Cardiac muscle cell (in vitro differentiated cells and primary cell): ENCODE measurements around the gene KCNAB2. TPM values are rescaled to one million over a fixed set of nuclear protein-coding genes. Genes with fewer than 3 reads are reported as not detected.
"Not testable (repeated sequence)": the region's sequence is repeated elsewhere in the genome, so short reads cannot be mapped to it uniquely, and the experiment has no call there.

Experiments used
- DNase-seq, 2 donors: peaks; one replicate each; pipeline versions ENCODE4 v3.0.0 to v3.0.0-alpha.2; 2010 to 2017; ENCODE audit warnings: low read depth in 1 of 2, low spot score in 1 of 2
- H3K27ac ChIP-seq: fragments of 200-600 bp; sonication (generic); 2 replicates; pipeline ENCODE4 v1.5.1; 2016
- H3K27me3 ChIP-seq: fragments of 200-600 bp; sonication (generic); 2 replicates; pipeline ENCODE4 v1.6.0; 2016; ENCODE audit warnings: control low read depth
- H3K36me3 ChIP-seq: fragments of 200-600 bp; sonication (generic); 2 replicates; pipeline ENCODE4 v1.5.1; 2016; ENCODE audit warnings: control low read depth
- H3K4me1 ChIP-seq: fragments of 200-600 bp; sonication (generic); 2 replicates; pipeline ENCODE4 v1.8.1; 2017; ENCODE audit warnings: low read depth, mild to moderate bottlenecking, mixed run types
- H3K4me3 ChIP-seq: fragments of 200-600 bp; sonication (generic); 2 replicates; pipeline ENCODE4 v1.5.1; 2016; ENCODE audit warnings: mild to moderate bottlenecking
- H3K9me3 ChIP-seq: fragments of 200-600 bp; sonication (generic); 2 replicates; pipeline ENCODE4 v1.5.1; 2017; ENCODE audit warnings: low read depth, mild to moderate bottlenecking, control low read depth
- polyA plus RNA-seq: library from polyadenylated mRNA; unstranded; fragments of >200 nt; fragmentation: Nextera tagmentation; extraction: Ambion mirVana; gene quantifications from 2 replicates; pipeline ENCODE4 v1.2.1, GENCODE V29; 2016
- total RNA-seq: library from RNA; depleted of rRNA; stranded (reverse); fragments of >200 nt; gene quantifications from 2 replicates; pipeline ENCODE4 v1.2.3, GENCODE V29; 2016
- TF ChIP-seq, protein P1 (sequence below): IDR thresholded peaks from 2 replicates; pipeline ENCODE4 v1.5.1; 2012; ENCODE audit warnings: low read depth, mild to moderate bottlenecking, low read length

Gene KCNAB2
- total and polyA plus RNA-seq, 2 experiments from 2014 or later: 5.5 to 10.8 TPM

GRCh38 chr1:6075748-6076147, 30.1 kb downstream of the KCNAB2 start:
- H3K4me1 ChIP-seq: no peaks in the 10 kb centered on the region
- H3K27me3 ChIP-seq: no peaks in the 10 kb centered on the region
- no peak overlapping the region for H3K27ac ChIP-seq
- TF ChIP-seq, protein P1, sequence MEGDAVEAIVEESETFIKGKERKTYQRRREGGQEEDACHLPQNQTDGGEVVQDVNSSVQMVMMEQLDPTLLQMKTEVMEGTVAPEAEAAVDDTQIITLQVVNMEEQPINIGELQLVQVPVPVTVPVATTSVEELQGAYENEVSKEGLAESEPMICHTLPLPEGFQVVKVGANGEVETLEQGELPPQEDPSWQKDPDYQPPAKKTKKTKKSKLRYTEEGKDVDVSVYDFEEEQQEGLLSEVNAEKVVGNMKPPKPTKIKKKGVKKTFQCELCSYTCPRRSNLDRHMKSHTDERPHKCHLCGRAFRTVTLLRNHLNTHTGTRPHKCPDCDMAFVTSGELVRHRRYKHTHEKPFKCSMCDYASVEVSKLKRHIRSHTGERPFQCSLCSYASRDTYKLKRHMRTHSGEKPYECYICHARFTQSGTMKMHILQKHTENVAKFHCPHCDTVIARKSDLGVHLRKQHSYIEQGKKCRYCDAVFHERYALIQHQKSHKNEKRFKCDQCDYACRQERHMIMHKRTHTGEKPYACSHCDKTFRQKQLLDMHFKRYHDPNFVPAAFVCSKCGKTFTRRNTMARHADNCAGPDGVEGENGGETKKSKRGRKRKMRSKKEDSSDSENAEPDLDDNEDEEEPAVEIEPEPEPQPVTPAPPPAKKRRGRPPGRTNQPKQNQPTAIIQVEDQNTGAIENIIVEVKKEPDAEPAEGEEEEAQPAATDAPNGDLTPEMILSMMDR: no peak
- no peak for DNase-seq
- no peak overlapping the region for H3K4me3 ChIP-seq
- H3K36me3 ChIP-seq: no peaks in the 10 kb centered on the region
- no peaks in the 10 kb centered on the region for H3K9me3 ChIP-seq

GRCh38 chr1:6077061-6077460, 31.4 kb downstream of the KCNAB2 start:
- not testable (repeated sequence) for DNase-seq, H3K36me3 ChIP-seq, H3K4me3 ChIP-seq, H3K9me3 ChIP-seq, H3K4me1 ChIP-seq, H3K27me3 ChIP-seq, H3K27ac ChIP-seq

DNA sequence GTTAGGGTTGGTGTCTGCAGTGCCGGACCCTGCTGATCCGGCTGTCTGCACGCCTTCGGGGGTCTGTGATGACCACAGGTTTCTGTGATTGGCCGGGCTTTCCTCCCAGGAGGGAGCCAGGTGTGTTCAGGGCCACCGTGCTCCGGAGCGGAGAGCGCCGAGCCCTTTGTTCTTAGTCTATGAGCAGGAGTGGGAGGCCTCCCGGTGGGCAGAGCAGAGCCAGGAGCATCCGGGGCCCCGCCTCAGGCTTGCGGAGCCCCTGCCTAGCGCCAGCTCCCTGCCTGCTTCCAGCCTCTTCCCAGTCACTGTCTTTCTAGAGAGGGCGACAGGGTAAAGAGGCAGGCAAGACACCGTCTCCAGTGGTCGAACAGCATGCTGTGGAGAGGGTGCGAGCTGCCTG, 31.8 kb downstream of the KCNAB2 start:
- DNase-seq: no peak
- H3K4me1 ChIP-seq: no peaks in the 10 kb centered on the region
- no peaks in the 10 kb centered on the region for H3K36me3 ChIP-seq
- H3K27ac ChIP-seq: no peak overlapping the region
- H3K4me3 ChIP-seq: no peak overlapping the region
- H3K9me3 ChIP-seq: no peaks in the 10 kb centered on the region
- no peaks in the 10 kb centered on the region for H3K27me3 ChIP-seq
- TF ChIP-seq, protein P1: no peak

- Histone ChIP-seq H3K4me3 (no peak overlapping the region), H3K36me3 (no peaks in the 10 kb centered on the region), H3K9me3 (no peaks in the 10 kb centered on the region), H3K4me1 (no peaks in the 10 kb centered on the region), H3K27ac (no peak overlapping the region), H3K27me3 (no peaks in the 10 kb centered on the region)
- TF ChIP-seq, protein P1: no peak
- no peak for DNase-seq
Observed at GRCh38 chr1:6077919-6078318, 32.2 kb downstream of the KCNAB2 start.

DNA sequence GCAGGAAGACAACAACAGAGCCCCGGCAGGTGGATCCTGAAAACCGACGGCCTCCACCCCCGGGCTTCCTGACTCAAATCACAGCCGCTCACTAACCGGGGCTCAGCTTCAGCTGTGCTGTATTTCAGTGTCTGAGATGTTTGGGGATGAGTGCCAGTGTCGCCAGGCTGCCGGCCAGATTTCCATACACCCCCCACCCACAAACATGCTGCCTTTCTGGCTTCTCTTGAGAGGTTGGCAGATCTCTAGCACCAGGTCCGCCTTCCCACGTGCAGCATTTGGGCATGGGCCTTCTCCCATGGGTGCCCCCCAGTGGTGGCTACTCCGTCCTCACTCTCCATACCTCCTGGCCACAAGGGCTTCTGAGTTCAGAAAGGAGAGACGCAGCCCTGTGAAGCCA, 34.8 kb downstream of the KCNAB2 start:
- Histone ChIP-seq H3K27ac (no peak overlapping the region), H3K36me3 (no peaks in the 10 kb centered on the region), H3K4me3 (no peak overlapping the region), H3K27me3 (no peaks in the 10 kb centered on the region), H3K4me1 (no peaks in the 10 kb centered on the region), H3K9me3 (no peaks in the 10 kb centered on the region)
- DNase-seq: no peak
- TF ChIP-seq, protein P1: peak; percentile 22

- H3K27ac ChIP-seq: no peak overlapping the region
- H3K36me3 ChIP-seq: no peaks in the 10 kb centered on the region
- H3K4me1 ChIP-seq: peaks cover 5% of the 10 kb centered on the region
- H3K27me3 ChIP-seq: no peaks in the 10 kb centered on the region
- TF ChIP-seq, protein P1: no peak
- no peaks in the 10 kb centered on the region for H3K9me3 ChIP-seq
- DNase-seq: no peak
- H3K4me3 ChIP-seq: no peak overlapping the region
Observed at GRCh38 chr1:6081901-6082300, 36.2 kb downstream of the KCNAB2 start.
